Measurements from ENCODE around the gene SLC35C1.

The SLC35C1 gene

DNA sequence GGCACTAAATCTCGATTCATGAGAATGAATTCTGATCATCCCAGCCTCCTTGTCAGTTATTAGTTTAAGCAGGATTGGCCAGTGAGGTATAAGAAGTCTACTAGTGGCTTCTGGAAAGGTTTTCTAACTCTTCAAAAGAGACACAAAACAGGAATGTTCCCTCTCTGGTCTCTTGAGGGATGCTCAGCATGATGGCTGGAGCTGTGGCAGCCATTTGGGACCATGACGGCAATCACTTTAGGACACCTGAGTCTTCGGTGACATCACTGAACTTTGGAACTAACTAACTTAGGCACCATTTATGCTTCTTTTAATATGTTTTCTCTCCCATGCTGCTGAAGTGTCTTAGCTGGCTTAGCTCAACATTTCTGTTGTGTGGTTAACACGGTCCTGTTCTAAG is 22.2 kb downstream of the SLC35C1 start:
- DNase-seq (ENCODE audit: extremely low spot score), result no peak
- POLR2A ChIA-PET, result no interaction called here
- CTCF ChIA-PET, result no interaction called here
- TF ChIP-seq FOXK2 (IDR thresholded peaks at IDR 0.05), result no peak
- no peak for TF ChIP-seq SP1 (IDR thresholded peaks at IDR 0.05)
- TF ChIP-seq, protein P1, sequence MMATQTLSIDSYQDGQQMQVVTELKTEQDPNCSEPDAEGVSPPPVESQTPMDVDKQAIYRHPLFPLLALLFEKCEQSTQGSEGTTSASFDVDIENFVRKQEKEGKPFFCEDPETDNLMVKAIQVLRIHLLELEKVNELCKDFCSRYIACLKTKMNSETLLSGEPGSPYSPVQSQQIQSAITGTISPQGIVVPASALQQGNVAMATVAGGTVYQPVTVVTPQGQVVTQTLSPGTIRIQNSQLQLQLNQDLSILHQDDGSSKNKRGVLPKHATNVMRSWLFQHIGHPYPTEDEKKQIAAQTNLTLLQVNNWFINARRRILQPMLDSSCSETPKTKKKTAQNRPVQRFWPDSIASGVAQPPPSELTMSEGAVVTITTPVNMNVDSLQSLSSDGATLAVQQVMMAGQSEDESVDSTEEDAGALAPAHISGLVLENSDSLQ (IDR thresholded peaks at IDR 0.05), result no peak
- no peak for TF ChIP-seq ARNT (IDR thresholded peaks at IDR 0.05)

- ChIA-PET POLR2A (interaction anchor here (0.8 kb wide), 1 partner anchor 25 kb away, joined by 3 read pairs; no protein-coding TSS in a partner anchor), CTCF (no interaction called here)
- TF ChIP-seq NFRKB (IDR thresholded peaks at IDR 0.05) (no peak), TARDBP (IDR thresholded peaks at IDR 0.05) (no peak), ZNF384 (IDR thresholded peaks at IDR 0.05) (no peak), ELF4 (IDR thresholded peaks at IDR 0.05) (no peak), FOXK2 (IDR thresholded peaks at IDR 0.05) (no peak), SUZ12 (IDR thresholded peaks at IDR 0.05) (no peak)
- TF ChIP-seq, protein P1 (IDR thresholded peaks at IDR 0.05), result no peak
- no peak for DNase-seq (ENCODE audit: extremely low spot score)
Observed at GRCh38 chr11:45828996-45829395, 24.0 kb downstream of the SLC35C1 start.

GRCh38 chr11:45830596-45830995 is 25.6 kb downstream of the SLC35C1 start:
- ChIA-PET CTCF (no interaction called here), POLR2A (no interaction called here)
- TF ChIP-seq FOXM1 (IDR thresholded peaks at IDR 0.05; ENCODE audit: borderline replicate concordance), result no peak
- no peak for TF ChIP-seq CTBP1 (IDR thresholded peaks at IDR 0.05; ENCODE audit: borderline replicate concordance)
- TF ChIP-seq SP1 (IDR thresholded peaks at IDR 0.05), result no peak
- no peak for TF ChIP-seq SUZ12 (IDR thresholded peaks at IDR 0.05)
- no peak for DNase-seq (ENCODE audit: extremely low spot score)

GRCh38 chr11:45832811-45833441 is 28.0 kb downstream of the SLC35C1 start:
- ChIA-PET POLR2A (no interaction called here), CTCF (no interaction called here)
- TF ChIP-seq FOXA1 (IDR thresholded peaks at IDR 0.05) (no peak), NFRKB (IDR thresholded peaks at IDR 0.05) (no peak), ARNT (IDR thresholded peaks at IDR 0.05) (no peak), BHLHE40 (IDR thresholded peaks at IDR 0.05; ENCODE audit: borderline replicate concordance) (no peak), HDGF (IDR thresholded peaks at IDR 0.05; ENCODE audit: borderline replicate concordance) (no peak), CTBP1 (IDR thresholded peaks at IDR 0.05; ENCODE audit: borderline replicate concordance) (no peak), L3MBTL2 (conservative IDR thresholded peaks at IDR 0.05) (no peak), SP1 (IDR thresholded peaks at IDR 0.05) (no peak)
- TF ChIP-seq, protein P1 (IDR thresholded peaks at IDR 0.05), result no peak

DNA sequence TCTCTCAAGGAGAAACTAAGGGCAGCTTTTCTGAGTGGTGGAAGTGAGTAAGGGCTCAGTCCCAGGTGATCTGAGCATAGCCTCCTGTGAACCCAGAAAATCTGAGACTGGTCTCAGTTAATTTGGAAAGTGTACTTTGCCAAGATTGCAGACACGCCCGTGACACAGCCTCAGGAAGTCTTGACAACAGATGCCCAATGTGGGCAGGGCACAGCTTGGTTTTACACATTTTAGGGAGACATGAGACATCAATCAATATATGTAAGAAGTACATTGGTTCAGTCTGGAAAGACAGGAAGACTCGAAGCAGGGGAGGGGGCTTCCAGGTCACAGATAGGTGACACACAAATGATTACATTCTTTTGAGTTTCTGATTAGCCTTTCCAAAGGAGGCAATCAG is 28.8 kb downstream of the SLC35C1 start:
- POLR2A ChIA-PET, result no interaction called here
- CTCF ChIA-PET, result no interaction called here

More at GRCh38 chr11:45832811-45833441, 28.0 kb downstream of the SLC35C1 start:
- no peak for DNase-seq (ENCODE audit: extremely low spot score)

DNA sequence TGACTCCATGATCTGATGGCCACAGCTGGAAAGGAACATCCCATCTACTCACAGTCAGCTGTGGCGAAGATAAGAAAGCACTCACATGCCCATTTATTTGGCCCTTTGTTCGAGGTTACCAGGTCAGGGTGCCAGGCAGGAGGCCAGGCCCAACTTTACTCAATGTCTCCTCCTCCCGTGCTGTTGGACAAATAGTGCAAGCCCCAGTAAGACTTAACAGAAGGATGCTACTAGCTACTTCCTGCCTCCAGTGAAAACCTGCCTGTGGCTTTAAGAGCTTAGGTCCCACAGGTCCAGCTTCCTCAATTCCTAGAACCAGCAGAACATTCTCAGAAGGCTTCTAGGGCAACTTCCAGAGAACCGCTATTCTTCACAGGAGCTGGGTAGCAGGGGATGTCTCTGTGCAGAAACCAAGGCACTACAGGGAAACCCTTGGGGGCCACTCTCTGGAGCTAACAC is 29.4 kb downstream of the SLC35C1 start:
- CTCF ChIA-PET, result no interaction called here
- TF ChIP-seq FOXA1 (IDR thresholded peaks at IDR 0.05) (no peak), BHLHE40 (IDR thresholded peaks at IDR 0.05; ENCODE audit: borderline replicate concordance) (no peak), L3MBTL2 (conservative IDR thresholded peaks at IDR 0.05) (no peak), NFRKB (IDR thresholded peaks at IDR 0.05) (no peak), SUZ12 (IDR thresholded peaks at IDR 0.05) (no peak)
- TF ChIP-seq, protein P1 (IDR thresholded peaks at IDR 0.05), result no peak
- no peak for DNase-seq (ENCODE audit: extremely low spot score)
- POLR2A ChIA-PET, result no interaction called here

More for the DNA sequence above, 28.8 kb downstream of the SLC35C1 start:
- no peak for DNase-seq (ENCODE audit: extremely low spot score)
- no peak for TF ChIP-seq FOXA1 (IDR thresholded peaks at IDR 0.05)
- TF ChIP-seq LEF1 (IDR thresholded peaks at IDR 0.05; ENCODE audit: borderline replicate concordance), result no peak
- no peak for TF ChIP-seq BHLHE40 (IDR thresholded peaks at IDR 0.05; ENCODE audit: borderline replicate concordance)
- TF ChIP-seq ELF4 (IDR thresholded peaks at IDR 0.05), result no peak
- TF ChIP-seq FOXM1 (IDR thresholded peaks at IDR 0.05; ENCODE audit: borderline replicate concordance), result no peak
- no peak for TF ChIP-seq HDGF (IDR thresholded peaks at IDR 0.05; ENCODE audit: borderline replicate concordance)
- no peak for TF ChIP-seq L3MBTL2 (conservative IDR thresholded peaks at IDR 0.05)
- TF ChIP-seq, protein P1 (IDR thresholded peaks at IDR 0.05), result no peak
- TF ChIP-seq ZNF384 (IDR thresholded peaks at IDR 0.05), result no peak
- no peak for TF ChIP-seq SUZ12 (IDR thresholded peaks at IDR 0.05)
- no peak for TF ChIP-seq FOXK2 (IDR thresholded peaks at IDR 0.05)
- TF ChIP-seq TARDBP (IDR thresholded peaks at IDR 0.05), result no peak

All from HEK293T (cell line).